Coronary artery (tissue), 2 donors: ENCODE measurements around the gene DNAJC17.

Experiments used
- DNase-seq: peaks from one replicate; pipeline ENCODE4 v3.0.0-alpha.2; 2017; ENCODE audit warnings: low spot score
- H3K27ac ChIP-seq, 2 donors: fragments of 200-600 bp; sonication (generic); one replicate each; pipeline ENCODE4 v1.5.1; 2016 to 2019
- H3K4me3 ChIP-seq: fragments of 200-600 bp; sonication (generic); 2 replicates; pipeline ENCODE4 v1.5.1; 2016; ENCODE audit warnings: mild to moderate bottlenecking, moderate library complexity
- CTCF ChIP-seq: fragments of 200-600 bp; sonication (generic); IDR thresholded peaks from one replicate; pipeline ENCODE4 v1.5.1; 2019; ENCODE audit warnings: antibody characterized with exemption

DNAJC17 gene

DNA sequence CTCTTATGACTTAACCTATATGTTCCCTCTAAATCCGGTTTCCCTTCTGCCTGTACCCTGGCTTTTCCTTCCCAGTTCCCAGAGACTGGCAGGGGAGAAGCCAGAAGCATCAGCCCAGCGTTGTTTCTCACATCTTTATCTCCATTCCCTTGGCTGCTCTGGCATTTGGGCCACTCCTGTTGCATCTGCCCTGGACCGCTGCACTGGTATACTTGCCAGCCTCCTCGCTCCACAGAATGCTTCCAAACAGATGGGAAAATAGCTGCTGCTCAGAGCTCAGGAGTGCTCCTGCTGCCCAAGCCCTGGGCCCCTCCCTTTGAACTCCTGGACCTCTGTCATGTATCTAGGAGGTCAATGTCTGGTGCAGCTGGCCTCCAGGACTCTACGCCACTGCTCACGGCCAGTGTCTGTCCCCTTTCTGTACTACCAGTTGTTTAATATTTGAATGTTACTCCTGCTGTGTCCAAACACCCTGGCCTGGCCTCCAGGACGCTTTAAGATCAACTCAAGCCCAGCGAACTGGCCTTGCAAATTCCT is 43.4 kb upstream of the DNAJC17 start:
- DNase-seq, result no peak
- H3K4me3 ChIP-seq, result no peak overlapping the region
- TF ChIP-seq CTCF, result no peak
- H3K27ac ChIP-seq, result no peak overlapping the region

GRCh38 chr15:40847223-40847961 is 40.1 kb upstream of the DNAJC17 start:
- TF ChIP-seq CTCF, result no peak
- Histone ChIP-seq H3K27ac (peak overlapping the region in 1 of 2 donors; percentile 60), H3K4me3 (no peak overlapping the region)
- no peak for DNase-seq

GRCh38 chr15:40846841-40847222 is 39.6 kb upstream of the DNAJC17 start:
- Histone ChIP-seq H3K4me3 (no peak overlapping the region), H3K27ac (peak overlapping the region in 1 of 2 donors; percentile 60)
- TF ChIP-seq CTCF, result no peak
- no peak for DNase-seq

- no peak overlapping the region for H3K4me3 ChIP-seq
- no peak for TF ChIP-seq CTCF
- no peak overlapping the region for H3K27ac ChIP-seq
- DNase-seq, result no peak
Observed at GRCh38 chr15:40845511-40846284, 38.4 kb upstream of the DNAJC17 start.

DNA sequence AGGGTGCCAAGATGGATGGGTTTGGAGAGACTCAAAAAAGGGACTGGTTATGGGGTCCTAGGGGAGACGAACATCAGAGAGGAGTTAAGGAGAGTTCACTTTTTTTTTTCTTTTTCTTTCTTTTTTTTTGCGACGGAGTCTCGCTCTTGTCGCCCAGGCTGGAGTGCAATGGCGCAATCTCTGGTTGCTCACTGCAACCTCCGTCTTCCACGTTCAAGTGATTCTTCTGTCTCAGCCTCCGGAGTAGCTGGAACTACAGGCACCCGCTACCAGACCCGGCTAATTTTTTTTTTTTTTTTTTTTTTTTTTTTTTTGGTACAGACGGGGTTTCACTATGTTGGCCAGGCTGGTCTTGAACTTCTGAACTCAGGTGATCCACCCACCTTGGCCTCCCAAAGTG is 37.8 kb upstream of the DNAJC17 start:
- H3K27ac ChIP-seq, result no peak overlapping the region
- no peak for TF ChIP-seq CTCF
- DNase-seq, result no peak
- peak overlapping the region; percentile 72 for H3K4me3 ChIP-seq

- Histone ChIP-seq H3K4me3 (peak overlapping the region; percentile 72), H3K27ac (no peak overlapping the region)
- no peak for DNase-seq
- TF ChIP-seq CTCF, result no peak
Observed at GRCh38 chr15:40844696-40845030, 37.4 kb upstream of the DNAJC17 start.
